Stimulated activated CD4-positive, alpha-beta T cell treated with anti-CD3 and anti-CD28 coated beads, Interleukin-1b, Interleukin-23, amount 100 ng/mL, for 4 hours (primary cell): ENCODE results near the gene SLC25A43.

ENCODE experiments used
- DNase-seq, 2 donors: peaks; one replicate each; pipeline ENCODE4 v3.0.0-alpha.2; 2020; ENCODE audit warnings: low read depth in 2 of 2

SLC25A43 gene

DNA sequence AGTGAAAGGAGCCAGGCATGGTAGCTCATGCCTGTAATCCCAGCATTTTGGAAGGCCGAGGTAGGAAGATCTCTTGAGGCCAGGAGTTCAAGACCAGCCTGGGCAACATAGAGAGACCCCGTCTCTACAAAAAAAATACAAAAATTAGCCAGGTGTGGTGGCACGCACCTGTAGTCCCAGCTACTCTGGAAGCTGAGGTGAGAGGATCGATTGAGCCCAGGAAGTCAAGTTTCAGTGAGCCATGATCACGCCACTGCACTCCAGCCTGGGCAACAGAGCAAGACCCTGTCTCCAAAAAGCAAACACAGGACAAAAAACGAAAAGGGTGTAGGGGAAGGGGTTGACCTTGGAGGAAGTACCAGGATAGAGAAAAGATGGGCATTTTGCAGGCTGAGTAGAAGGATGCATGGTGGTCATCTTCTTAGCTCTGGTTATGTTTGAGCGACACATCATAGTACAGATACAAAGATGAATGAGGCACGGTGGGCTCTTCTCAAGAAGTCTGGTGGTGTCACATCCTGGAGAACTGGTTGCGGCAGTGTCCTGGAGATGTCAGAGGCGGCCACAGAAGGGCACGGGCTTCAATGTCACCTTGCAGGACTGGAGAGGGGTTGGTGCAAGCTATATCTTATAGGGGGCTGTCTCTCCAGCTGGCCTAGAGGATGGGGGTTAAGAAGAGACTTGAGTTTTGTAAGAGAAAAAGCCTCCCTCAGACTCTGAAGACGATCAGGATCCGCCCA is 101.1 kb downstream of the SLC25A43 start:
- no peak for DNase-seq

DNA sequence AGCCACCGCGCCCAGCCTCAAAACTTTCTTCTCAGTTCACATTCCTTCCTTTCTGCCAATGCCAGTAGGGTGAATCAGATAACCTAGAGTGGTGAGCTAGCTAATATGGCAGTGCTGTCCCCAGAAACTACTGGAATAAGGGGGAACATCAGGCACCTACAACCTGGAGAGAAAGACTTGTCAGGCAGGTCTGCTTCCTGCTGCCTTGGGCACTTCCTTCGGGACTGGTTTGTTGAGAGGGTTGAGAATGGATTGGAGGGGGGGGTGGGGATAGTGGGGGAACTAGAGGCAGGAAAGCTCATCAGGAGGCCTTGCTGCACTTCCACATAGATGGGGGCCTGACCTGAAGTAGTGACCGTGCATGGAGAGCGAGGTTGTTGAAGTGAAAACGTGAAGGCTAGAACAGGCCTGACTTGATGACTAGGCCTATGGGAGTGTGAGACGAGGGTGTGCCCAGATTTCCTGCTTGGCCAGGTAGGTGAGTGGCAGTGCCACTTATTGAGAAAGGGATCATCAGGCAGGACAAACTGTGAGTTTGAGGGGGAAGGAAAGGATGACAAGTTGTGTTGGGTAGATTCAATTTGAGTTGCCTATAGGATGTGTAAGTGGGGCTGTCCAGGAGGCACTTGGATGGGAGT is 102.5 kb downstream of the SLC25A43 start:
- no peak for DNase-seq

DNA sequence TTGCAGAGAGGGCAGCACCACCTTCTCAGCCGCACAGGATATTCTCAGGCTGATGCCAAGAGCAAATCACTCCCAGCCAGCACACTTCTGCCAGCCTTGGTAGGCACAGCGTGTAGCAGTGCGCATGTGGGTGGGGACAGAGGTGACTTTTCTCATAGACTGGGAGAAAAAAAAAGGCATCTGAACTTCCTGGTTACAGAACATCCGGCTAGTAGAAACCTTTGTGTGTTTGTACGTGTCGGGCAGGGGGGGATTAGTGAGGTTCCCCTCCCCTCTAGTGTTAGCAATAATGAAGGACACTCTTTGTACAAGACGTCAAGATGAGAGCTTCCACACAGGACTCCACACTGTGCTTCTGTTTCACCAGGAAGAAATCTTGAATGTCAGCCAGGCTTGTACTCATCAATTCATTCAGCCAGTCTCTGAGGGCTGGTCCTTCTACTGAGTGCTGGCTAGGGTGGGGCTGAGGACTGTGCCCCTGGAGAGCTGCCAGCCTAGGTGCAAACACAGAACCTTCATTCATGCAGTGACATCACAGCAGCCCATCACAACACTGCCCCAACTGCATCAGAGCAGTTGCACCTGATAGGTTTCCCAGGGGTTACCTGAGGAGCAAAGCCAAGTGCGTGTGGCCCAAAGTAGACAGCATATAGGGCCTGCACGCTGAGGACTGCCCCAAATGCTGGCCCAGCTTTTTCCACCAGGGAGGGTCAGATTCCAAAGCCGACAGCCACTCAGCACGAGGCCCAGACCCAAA is 103.8 kb downstream of the SLC25A43 start:
- DNase-seq, result no peak

DNA sequence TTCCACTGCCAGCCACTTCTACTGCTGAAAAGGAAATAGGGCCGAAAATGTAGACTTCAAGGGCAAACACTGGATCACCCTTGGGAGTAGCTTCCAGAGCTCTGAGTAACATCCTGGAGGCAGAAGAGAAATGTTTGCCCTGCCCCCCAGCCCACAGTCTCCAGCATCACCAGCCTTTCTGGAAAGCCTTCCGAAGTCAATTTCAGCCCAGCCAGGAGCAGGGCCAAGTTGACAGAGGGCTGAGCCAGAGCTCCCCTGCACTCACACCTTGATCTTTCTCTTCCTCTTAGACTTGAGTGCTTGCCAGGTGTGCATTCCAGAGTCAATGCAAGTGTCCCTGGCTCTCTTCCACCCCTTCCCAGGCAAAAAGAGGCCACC is 104.3 kb downstream of the SLC25A43 start:
- no peak for DNase-seq
